ENCODE results near the gene ENO3.

DNA sequence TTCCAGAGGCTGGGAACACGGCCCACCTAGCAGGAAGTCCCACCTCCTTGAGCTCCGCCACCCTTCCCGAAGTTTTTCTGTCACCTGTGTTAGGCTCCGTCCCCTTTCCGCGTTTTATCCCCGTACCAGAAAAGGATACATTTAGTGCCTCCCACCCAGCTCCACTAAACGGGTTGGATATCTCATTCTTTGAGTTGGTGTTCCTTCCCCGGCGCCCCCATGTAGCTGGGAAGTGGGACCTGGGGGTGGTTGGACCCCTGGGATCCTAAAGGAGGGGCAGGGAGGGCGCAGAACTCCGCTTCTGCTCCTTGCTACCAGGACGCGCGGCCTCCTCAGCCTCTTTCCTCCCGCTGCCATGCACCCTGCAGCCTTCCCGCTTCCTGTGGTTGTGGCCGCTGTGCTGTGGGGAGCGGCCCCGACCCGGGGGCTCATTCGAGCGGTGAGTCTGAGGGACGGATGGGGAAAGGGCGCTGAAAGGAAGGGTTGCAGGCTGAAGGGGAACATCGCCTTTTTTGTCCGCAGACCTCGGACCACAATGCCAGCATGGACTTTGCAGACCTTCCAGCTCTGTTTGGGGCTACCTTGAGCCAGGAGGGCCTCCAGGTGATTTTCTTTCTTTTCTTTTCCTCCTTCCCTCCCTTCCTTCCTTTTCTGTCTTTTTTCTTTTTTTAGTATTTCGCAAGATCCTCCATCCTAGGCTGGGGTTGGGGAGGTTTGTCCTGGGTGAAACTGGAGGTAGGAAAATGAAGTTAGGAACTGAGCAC lies 10.2 kb upstream of the ENO3 start:
- TF ChIP-seq, protein P1, sequence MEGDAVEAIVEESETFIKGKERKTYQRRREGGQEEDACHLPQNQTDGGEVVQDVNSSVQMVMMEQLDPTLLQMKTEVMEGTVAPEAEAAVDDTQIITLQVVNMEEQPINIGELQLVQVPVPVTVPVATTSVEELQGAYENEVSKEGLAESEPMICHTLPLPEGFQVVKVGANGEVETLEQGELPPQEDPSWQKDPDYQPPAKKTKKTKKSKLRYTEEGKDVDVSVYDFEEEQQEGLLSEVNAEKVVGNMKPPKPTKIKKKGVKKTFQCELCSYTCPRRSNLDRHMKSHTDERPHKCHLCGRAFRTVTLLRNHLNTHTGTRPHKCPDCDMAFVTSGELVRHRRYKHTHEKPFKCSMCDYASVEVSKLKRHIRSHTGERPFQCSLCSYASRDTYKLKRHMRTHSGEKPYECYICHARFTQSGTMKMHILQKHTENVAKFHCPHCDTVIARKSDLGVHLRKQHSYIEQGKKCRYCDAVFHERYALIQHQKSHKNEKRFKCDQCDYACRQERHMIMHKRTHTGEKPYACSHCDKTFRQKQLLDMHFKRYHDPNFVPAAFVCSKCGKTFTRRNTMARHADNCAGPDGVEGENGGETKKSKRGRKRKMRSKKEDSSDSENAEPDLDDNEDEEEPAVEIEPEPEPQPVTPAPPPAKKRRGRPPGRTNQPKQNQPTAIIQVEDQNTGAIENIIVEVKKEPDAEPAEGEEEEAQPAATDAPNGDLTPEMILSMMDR (IDR thresholded peaks at IDR 0.05), result no peak
- no peak for TF ChIP-seq EP300 (IDR thresholded peaks at IDR 0.05)
- no peak for TF ChIP-seq POLR2A (IDR thresholded peaks at IDR 0.05)

Data from tibial nerve (tissue), 4 donors.